Stimulated activated CD4-positive, alpha-beta T cell treated with anti-CD3 and anti-CD28 coated beads, Interleukin-2, amount 100 ng/mL, for 24 hours (primary cell): Measurements from ENCODE around the gene ADCYAP1R1.

Experiments used
- DNase-seq, 2 donors: peaks; one replicate each; pipeline ENCODE4 v3.0.0-alpha.2; 2020

The ADCYAP1R1 gene

DNA sequence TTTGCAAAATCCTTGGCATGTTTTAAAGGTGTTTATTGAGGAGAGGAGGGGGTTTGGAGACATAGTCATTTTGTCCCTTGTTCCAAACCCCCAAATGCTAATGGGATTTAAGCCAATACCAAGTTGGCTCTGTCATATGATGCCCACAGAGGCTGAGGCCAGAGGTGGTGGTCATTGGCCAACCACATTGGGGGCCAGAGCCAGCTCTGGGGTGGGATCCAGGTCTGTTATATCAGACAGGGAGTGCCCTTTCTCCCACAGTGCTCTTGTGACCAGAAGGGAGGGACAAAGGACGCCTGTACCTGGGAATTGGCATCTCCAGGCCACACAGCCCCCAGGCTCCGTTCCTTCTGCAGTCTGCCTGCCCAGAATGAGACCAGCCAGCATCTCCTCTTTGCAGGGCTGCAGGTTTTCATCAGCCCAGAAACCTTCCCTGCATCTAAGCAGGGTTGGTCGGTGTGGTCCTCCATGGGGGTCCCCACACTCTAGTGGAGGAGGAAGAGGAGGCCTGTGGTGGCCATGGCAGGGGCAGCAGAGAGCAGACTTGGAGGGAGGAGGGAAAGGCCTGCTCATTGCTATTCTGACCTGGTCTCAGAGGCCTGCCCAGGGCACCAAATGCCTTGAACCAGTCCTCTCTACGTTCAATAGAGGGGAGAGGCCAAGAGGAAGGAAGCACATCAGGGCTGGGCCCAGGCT is 17.9 kb downstream of the ADCYAP1R1 start:
- no peak for DNase-seq

DNA sequence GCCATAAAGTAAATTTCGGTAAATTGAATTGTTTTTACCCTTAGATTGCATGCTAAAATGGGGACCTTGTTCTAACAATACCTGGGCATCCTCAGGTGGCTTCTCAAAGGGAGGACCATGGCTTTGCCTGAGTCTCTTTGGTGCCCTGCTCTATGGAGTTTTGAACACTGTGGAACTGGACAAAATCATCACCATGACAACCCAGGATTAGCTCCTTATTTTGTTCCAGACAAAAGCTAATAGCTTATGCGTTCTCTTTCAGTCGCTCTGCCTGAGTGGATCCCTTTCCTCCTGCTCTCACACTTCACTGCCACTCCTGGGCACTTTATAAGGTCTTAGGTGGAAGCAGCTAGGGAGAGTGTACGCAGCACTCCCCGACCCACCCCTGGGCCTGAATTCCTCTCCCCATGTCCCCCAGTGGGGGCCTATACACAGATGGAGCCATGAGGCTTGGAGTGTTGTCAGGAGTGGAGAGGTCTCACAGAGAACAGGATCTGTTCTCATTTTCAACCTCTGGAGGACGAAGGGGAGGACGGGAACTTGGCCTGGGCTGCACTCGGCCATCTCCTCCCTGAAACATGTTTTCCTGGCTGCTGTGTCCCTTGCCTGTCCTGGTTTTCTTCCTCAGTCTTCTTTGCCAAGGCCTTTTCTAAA is 19.0 kb downstream of the ADCYAP1R1 start:
- no peak for DNase-seq

DNA sequence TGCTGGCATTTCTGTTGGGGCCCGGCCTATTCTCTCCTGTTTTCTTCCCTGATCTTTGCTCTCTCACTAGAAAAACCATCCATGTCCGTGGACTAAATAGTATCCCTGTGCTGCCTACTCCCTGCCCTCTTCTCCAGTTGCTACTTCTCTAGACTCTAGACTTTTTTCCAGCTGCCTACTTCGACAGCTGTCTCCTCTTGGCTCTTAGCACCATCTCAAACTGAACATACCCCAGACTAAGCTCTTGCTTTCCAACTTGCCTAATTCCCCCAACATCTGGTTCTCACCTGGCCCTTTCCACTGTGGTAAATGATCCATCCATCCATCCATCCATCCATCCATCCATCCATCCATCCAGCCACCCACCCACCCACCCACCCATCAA is 19.5 kb downstream of the ADCYAP1R1 start:
- DNase-seq = no peak

DNA sequence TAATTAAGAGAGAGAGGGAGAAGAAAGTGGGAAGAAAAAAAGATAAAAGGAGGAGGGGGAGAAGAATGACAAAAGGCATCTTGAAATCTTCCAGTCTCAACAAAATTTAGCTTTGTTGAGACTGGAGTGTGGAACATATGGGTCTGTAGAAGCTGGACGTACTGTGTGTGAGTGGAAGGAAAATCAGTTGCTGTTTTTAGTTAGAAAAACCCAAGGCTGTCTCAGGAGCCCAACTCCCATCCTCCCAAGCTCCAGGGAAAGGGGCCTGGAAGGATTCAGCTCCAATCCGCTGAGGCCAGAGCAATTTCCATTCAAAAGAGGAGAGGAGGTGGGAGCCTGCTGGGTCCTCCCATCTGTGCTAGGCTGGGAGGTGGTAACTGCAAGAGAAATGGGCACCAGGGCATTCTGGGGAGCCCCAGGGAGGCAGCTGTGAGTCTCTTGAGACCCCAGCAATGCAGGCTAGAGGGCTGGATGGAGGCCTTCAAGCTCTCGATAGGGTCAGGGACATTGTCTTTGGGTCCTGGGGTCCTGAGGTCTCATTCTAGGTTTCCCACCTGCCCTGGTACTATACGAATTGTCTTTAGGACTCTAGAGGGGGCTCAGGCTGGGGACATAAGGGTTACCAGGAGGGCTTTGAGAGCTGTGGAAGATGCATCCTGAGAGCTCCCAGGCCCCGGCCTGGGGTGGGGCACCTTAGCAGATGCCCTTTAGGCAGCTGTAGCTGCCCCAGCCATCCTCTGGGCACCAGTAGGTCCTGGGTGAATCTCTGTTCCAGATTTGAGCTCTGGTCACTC is 21.4 kb downstream of the ADCYAP1R1 start:
- DNase-seq = no peak

DNA sequence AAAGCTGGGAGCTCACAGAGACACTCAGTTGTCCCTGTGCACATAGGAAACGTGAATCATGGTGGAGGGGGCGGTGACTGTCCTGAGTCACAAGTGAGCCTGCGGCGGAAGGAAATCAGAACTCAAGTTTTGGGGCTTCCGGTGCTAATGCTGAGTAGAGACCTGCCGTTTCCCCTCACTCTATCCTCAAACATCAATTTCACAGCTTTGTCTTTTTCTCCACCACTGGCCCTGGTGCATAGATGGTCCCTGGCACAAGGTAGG is 21.9 kb downstream of the ADCYAP1R1 start:
- no peak for DNase-seq

DNA sequence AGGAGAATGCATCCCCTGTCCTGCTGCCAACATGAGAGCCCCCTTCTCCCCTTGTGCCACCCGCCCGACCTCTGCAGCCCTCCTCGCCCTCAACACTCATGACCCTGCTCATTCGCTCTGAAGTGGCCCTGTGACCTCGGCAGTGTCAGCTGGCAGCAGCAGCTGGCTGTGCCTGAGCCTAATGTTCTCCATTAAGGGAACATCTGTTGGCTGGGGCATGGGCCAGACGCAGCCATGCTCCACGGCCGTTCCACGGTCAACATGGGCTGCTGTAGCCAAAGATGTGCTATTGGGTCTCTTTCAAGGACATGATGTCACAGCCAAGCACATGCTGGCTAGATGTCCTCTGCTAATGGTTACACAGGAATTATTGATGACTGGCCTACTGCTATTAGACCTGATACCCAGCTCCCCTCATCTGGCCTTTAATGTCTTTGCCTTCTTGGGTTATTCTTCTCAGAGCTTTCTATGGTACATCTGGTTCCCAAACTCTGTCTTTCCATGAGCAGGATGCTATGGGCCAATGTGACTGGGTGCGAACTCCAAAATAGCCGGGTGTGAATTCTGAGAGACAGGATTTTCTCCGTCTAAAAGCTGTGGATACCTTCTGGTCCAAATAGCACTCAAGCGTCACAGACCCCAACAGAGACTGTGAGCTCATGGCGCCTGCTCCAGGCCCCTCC is 22.4 kb downstream of the ADCYAP1R1 start:
- DNase-seq = no peak

DNA sequence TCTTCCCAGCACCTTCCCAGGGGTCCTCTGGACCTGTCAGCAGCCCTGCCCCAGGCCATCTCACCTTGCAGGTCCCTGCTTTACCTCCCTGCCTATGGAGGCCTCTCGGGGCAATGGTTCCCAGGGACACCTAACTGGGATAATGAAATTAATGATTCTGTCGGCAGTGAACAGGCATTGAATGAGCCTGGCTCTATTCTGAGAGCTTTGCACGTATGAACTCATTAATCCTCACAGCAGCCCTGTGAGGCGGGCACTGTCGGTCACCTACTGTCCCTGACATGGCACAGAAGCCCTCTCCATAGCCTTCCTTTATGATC is 22.9 kb downstream of the ADCYAP1R1 start:
- DNase-seq = no peak

DNA sequence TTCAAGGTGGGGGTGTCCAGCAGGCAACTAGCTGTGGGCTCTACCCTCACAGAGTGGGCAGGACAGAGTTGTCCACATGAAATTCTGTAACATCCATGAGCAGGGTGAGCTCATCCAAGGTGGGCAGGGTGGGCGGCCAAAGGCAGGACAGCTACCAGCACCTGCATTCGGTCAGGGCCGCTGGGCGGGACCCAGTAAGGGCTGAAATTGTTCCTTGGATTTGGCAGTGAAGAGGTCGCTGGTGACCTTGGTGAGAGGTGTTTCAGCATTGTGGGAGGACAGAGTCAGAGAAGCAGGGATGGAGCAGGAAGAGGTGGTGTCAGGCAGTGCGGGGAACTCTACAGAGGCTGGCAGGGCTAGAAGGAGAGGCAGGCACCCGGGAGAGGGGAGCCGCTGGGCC is 23.9 kb downstream of the ADCYAP1R1 start:
- DNase-seq = no peak

DNA sequence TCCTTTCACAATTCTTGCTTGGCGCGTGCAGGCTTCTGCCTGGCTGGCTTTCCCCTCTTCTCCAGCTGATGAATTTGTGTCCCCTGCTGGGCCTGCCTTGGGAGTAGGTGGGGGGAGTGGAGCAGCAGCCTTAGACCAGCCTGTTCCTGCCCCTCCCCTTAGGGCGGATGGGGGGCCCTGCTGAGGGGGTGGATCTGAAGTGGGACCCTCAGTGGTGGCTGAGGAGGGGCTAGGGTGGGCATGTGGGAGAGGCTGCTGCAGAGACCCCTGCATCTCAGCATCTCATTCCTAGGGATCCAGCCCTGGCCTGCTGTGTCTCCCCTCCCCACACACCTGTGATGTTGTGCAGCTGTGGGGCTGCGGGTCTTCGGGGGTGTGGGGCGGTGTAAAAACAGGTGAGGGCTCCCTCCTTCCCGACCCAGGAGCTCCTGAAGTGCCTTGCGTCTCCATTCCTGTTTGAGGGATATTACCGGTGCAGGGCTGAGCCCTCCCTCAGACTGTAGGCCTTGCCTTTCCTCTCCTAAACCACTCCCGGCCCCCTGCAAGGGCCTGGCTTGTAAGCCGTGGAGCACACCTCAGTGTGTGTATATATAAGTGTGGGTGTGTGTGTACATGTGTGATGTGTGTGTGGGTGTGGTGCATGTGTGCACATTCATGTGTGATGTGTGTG is 24.7 kb downstream of the ADCYAP1R1 start:
- DNase-seq = no peak

DNA sequence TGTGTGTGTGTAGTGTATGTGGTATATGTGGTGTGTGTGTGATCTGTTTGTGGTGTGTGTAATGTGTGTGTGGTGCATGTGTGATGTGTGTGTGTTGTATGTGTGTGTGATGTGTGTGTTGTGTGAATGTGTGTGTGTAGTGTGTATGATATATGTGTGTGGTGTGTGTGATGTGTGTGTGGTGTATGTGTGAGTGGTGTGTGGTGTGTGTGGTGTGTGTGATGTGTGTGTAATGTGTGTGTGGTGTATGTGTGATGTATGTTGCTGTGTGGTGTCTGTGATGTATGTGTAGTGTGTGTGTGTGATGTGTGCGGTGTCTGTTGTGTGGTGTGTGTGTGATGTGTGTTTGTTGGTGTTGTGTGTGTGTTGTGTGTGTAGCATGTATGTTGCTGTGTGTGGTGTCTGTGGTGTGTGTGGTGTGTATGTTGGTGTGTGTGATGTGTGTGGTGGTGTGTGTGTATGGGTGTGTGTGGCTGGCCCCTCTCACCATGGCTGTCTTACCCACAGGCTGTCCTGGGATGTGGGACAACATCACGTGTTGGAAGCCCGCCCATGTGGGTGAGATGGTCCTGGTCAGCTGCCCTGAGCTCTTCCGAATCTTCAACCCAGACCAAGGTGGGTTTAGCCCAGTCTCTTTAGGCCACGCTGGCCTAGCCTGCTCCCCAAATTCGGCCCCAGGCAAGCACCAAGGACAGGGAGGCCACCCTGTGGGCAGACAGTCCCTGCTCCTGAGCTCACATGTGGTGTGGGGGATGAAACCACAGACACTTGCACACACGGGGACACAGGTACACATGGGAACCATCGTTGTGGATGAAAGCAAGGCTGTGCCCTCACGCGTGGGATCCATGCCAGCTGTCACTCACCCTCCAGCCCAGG is 25.6 kb downstream of the ADCYAP1R1 start:
- DNase-seq = no peak

DNA sequence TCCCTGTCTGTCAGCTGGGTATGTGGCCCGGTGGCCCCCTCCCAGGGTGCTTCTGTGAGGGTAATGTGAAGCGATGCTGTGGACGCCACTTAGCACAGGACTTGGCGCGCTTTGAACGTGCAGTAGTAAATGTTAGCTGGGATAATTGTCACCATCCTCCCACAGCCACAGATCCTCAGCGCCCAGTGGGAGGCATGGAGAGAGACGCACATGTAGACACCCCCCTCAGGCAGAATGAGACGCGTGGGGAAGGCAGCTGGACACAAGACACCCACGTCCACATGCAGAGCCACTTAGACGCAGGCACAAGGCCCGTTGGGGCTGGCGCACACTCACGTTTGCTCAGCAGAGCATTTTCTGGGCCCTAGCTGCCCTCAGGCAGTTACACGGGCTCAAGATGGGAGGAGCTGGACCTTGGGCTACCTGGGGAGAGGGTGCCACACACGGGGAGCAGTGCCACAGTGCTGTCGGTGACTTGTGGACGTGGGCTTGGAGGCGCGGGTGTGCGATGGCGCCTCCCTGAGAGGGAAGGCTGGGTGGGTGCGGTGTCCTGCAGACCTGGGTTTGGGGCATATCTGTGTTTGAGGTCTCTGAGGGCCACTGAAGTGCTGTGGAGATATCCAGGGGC is 26.4 kb downstream of the ADCYAP1R1 start:
- DNase-seq = no peak

DNA sequence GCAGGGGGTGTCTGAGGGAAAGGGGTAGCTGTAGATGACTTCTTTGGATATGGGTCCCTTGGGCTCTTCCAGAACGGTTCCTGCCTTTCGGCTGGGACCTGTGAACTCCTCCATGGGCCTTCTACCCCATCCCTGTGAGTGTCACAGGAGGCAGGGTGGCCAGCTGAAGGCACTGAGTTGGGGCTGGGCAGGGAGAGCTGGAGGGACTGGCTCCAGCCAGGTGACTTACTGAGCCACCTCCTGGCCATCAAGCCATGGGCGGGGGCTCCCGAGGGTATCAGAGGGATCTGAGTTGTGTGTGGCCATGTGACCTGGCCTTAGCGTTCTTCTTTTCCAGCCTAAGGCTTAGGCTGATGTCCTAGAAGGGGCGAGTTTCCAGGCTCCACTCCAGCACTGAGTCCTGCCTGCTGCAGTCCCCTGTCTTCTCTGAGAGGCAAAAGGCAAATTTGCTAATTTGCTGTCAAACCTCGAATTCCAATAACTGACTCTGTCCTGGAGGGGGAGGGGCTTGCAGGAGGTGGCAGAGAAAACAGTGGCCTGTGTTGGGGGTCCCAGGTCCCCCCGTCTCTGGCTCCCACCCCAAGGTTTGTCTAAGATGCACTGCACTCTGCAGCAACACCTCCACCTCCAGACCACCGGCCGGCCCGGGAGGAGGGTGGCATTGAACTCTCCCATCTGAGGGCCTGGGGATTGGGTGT is 27.2 kb downstream of the ADCYAP1R1 start:
- DNase-seq = no peak

DNA sequence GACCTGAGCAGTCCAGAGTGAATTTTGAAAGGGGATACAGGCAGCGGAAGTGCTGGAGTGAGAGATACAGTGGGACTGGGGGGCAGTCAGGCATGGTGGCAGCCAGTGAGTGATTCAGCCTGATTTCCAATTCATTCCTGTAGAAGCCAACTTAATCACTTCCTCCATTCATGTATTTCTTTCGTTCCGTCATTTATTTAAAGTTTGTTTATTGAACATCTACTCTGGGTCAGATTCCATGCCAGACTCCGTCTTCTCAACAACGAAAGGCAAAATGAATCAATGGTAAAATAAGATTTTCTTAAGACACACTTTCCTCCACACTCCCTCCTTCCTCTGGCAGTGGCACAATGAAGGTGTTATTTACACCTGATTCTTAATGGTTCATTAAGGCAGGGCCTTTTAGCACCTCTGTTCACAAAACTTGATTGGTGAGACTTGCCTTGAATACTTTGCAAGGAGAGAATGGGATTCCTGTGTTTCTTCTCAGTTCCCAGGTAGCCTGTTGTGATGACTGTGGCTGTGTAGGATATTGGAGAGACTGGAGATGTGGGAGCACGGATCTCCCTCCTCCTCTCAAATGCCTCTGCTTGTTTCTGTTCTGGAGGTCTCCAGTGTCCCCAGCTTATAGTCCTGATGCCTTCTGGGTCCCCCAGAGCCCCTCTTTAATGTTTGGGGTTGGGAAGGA is 27.9 kb downstream of the ADCYAP1R1 start:
- no peak for DNase-seq

DNA sequence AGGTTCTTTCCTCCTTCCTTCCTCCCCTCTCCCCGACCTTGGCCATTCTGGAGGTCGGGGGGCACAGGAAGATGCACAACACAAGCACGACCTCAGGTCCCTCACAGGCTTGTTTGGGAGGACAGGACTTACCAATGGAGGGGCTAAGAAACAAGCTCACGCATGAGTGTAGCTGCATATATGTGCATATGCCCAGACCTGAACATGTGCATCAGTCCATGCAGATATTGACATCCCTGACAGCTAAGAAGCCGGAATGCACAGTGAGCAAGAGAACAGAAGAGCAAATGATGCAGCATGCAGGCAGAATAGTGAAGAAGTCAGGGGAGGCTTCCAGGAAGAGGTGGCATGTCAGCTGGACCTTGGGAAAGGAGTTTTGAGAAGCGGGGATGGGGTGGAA is 28.7 kb downstream of the ADCYAP1R1 start:
- DNase-seq = no peak

DNA sequence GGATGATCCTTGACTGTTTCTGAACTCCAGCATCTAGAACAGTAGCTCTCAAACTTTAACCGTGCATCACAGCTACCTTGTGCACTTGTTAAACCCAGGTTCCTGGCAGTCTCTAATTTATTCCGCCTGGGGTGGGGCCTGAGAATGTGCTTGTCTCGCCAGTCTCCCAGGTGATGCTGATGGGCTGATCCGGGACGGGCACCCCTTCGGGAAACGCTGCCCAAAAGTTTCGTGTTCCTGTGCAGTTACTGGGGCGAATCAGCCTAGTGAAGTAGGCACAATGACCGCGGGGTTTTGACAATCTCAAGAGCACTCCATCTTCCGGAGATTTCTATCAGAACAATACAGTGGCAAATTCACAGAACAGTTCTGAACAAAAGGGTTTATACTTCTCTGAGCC is 29.9 kb downstream of the ADCYAP1R1 start:
- DNase-seq = no peak

DNA sequence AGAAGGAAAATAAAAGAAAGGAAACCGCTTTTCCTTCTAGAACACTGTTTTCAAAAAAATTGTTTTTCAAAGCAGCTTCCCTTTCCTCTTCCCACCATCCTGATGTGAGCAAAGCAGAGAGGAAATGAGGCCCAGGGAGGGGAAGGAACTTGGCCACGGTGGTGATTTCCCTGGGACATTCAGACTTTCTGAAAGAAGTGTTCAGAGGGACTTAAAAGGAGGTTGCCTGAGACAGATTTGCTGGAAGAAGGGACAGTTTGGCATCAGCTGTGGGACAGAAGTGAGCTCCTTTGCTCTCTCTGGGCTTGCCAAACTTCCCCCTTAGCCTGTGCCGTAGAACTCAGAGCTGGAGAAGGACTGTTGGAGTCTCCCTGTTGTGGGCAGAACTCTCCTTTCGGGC is 30.3 kb downstream of the ADCYAP1R1 start:
- DNase-seq = no peak

DNA sequence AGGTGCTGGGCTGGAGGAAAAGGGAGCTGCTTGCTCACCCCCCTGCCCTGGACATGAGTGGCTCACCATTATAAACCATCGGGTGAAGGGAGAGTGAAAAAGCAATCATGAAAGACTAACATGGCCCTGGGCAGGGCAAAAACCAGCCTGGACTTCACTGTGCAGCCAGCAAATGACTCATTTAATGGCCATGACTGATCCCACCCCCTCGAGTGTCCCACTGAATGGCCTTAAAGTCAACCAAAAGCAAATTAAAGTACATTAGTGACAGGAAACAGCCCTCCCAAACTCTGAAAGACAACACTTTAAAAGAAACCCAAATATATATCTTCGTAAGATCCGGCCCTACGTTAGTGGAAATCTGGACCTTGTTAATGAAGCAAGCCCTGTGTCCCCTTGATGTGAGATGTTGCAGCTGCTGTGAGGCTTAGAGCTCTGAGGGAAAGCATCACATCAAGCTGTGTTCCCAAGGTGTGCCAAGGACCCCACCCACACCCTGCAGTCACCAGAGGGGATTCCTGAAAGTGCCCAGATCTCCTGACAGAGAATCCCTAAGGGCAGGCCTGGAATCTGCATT is 31.2 kb downstream of the ADCYAP1R1 start:
- no peak for DNase-seq

DNA sequence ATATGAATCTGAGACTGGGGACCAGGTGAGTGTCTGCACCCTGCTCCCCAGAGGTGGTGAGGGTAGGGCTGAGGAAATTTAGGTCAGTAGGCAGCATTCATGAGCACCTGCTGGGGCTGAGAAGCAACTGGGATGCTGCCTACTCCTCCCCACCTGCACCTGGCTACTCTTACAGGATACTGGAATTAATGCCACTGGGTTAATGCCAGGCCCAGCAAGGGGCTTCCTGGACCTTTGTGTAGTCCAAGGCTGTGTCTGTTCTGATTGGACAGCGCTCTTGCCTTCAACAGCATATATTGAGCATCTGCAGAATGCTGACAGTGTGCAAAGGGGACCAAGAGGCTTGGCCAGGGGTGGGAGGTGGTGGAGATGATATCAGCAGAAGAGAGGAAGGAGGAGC is 32.1 kb downstream of the ADCYAP1R1 start:
- no peak for DNase-seq

DNA sequence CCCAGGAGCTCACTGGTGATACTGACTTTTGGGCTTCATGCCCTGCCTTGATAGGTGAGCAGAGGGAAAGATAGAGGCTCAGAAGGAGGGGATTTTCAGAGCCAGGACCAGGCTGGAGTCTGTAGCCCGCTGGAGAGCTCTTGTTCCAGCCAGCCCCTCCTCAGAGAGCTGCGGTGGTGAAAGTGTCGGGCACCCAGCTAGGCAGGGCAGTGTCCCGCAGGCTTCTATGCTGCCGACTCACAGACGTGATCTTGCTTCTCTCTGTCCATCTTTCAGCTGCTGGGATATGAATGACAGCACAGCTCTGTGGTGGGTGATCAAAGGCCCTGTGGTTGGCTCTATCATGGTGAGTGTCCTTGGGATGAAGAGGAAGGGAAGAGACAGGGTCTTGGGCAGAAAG is 35.2 kb downstream of the ADCYAP1R1 start:
- no peak for DNase-seq

DNA sequence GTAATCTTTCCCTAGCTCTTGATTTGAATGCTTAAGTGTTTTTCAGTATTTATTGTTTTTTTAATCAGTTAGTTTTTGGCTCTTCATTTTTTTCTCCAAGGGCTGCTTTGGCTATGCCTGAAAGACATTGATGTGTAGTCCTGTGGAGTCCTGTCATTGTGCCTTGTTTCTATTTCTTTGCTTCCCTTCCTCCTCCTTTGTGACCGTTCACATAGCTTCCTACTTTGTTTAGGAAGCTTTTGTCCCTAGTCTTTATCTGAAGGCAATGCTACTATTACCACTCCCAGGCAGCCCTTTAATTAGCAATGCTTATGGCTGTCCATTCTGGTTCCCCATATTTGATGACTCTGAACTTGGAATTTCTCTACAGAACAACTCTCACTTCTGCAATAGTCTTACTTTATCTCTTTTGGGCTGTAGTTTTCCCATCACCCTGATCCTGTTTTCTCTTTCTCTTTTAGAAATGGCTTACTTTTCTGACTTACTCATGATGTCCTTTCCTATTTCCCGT is 39.9 kb downstream of the ADCYAP1R1 start:
- no peak for DNase-seq
